Testis (tissue), 3 donors: ENCODE data around the gene ZCCHC2. TPM values are rescaled to one million over a fixed set of nuclear protein-coding genes. Genes with fewer than 3 reads are reported as not detected.

Experiments used
- DNase-seq: peaks from one replicate; pipeline ENCODE4 v3.0.0-alpha.2; 2019
- H3K27ac ChIP-seq, 2 donors: fragments of 200-600 bp; sonication (generic); one replicate each; pipeline ENCODE4 v1.5.1; 2019
- H3K27me3 ChIP-seq: fragments of 200-600 bp; sonication (generic); one replicate; pipeline ENCODE4 v1.5.1; 2019
- H3K36me3 ChIP-seq: fragments of 200-600 bp; sonication (generic); one replicate; pipeline ENCODE4 v1.5.1; 2017; ENCODE audit warnings: low read depth; ENCODE audit errors: missing control alignments
- H3K4me1 ChIP-seq: fragments of 200-600 bp; sonication (generic); one replicate; pipeline ENCODE4 v1.5.1; 2019
- H3K4me3 ChIP-seq, 2 donors: fragments of 200-600 bp; sonication (generic); one replicate each; pipeline ENCODE4 v1.5.1; 2017 to 2019
- H3K9me3 ChIP-seq: fragments of 200-600 bp; sonication (generic); one replicate; pipeline ENCODE4 v1.5.1; 2017
- POLR2A ChIP-seq: fragments of 450-650 bp; IDR thresholded peaks from one replicate; pipeline ENCODE4 v1.6.1; 2017; ENCODE audit warnings: antibody characterized with exemption, mild to moderate bottlenecking, moderate library complexity
- WGBS, 2 donors: methylation state at CpG; one replicate each; pipeline ENCODE4 v1.1.5; 2018; 5-methylcytosine and 5-hydroxymethylcytosine counted together
- intact Hi-C: fragments of 100-400 bp; cut with DNase I; formaldehyde crosslinking; loops from one replicate; pipeline ENCODE4 v1.15.1; 2023; ENCODE audit warnings: low total_unique reads
- polyA plus RNA-seq: library from polyadenylated mRNA; stranded (reverse); fragments of 350-450 nt; fragmentation: Illumina TruSeq; extraction: RNeasy Lipid Tissue Mini Kit (QIAGEN cat#74804); gene quantifications from one replicate; pipeline ENCODE4 v1.2.3, GENCODE V29; 2014; ENCODE audit warnings: low read depth, low replicate concordance; ENCODE audit not compliant: insufficient read depth
- total RNA-seq, 2 donors: library from RNA; depleted of rRNA; stranded (reverse); fragments of >200 nt; gene quantifications; one replicate each; pipeline ENCODE4 v1.2.3, GENCODE V29; 2016
- TF ChIP-seq, protein P1 (sequence below), 3 experiments: fragments of 450-650 bp in 2 of 3; fragments of 200-600 bp in 1 of 3; sonication (generic) in 1 of 3; IDR thresholded peaks; one replicate each; pipeline ENCODE4 v1.5.1; 2016 to 2019; ENCODE audit warnings: antibody characterized with exemption in 3 of 3, mild to moderate bottlenecking in 2 of 3, moderate library complexity in 1 of 3

Gene ZCCHC2
- total and polyA plus RNA-seq, 3 donors from 2014 or later = 46.2 to 56.9 (median 51.6) TPM

DNA sequence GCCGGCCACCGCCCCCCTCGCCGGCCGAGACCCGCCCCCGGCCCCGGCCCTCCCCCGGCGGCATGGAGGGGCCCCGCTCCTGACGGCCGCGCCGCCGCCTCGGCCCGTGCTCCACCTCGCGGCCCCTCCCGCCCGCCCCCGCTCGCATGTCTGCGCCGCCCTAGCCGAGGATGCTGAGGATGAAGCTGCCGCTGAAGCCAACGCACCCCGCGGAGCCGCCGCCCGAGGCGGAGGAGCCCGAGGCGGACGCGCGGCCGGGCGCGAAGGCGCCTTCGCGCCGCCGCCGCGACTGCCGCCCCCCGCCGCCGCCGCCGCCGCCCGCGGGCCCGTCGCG lies 397 bp downstream of the ZCCHC2 start:
- no peak for DNase-seq
- Histone ChIP-seq H3K4me1 (peaks cover 16% of the 10 kb centered on the region), H3K36me3 (no peaks in the 10 kb centered on the region), H3K27me3 (no peaks in the 10 kb centered on the region), H3K9me3 (no peaks in the 10 kb centered on the region), H3K4me3 (peak overlapping the region; percentile 74 to 96), H3K27ac (peak overlapping the region; percentile 89 to 97)
- TF ChIP-seq, protein P1, sequence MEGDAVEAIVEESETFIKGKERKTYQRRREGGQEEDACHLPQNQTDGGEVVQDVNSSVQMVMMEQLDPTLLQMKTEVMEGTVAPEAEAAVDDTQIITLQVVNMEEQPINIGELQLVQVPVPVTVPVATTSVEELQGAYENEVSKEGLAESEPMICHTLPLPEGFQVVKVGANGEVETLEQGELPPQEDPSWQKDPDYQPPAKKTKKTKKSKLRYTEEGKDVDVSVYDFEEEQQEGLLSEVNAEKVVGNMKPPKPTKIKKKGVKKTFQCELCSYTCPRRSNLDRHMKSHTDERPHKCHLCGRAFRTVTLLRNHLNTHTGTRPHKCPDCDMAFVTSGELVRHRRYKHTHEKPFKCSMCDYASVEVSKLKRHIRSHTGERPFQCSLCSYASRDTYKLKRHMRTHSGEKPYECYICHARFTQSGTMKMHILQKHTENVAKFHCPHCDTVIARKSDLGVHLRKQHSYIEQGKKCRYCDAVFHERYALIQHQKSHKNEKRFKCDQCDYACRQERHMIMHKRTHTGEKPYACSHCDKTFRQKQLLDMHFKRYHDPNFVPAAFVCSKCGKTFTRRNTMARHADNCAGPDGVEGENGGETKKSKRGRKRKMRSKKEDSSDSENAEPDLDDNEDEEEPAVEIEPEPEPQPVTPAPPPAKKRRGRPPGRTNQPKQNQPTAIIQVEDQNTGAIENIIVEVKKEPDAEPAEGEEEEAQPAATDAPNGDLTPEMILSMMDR (IDR thresholded peaks at IDR 0.05) = no peak
- no peak for TF ChIP-seq POLR2A
- intact Hi-C loops = no loop called here
- 0% methylated on average over 9 of the region's 62 CpGs; no CpG with 5 or more reads in 1 of the 2 donors for WGBS, 2 donors

DNA sequence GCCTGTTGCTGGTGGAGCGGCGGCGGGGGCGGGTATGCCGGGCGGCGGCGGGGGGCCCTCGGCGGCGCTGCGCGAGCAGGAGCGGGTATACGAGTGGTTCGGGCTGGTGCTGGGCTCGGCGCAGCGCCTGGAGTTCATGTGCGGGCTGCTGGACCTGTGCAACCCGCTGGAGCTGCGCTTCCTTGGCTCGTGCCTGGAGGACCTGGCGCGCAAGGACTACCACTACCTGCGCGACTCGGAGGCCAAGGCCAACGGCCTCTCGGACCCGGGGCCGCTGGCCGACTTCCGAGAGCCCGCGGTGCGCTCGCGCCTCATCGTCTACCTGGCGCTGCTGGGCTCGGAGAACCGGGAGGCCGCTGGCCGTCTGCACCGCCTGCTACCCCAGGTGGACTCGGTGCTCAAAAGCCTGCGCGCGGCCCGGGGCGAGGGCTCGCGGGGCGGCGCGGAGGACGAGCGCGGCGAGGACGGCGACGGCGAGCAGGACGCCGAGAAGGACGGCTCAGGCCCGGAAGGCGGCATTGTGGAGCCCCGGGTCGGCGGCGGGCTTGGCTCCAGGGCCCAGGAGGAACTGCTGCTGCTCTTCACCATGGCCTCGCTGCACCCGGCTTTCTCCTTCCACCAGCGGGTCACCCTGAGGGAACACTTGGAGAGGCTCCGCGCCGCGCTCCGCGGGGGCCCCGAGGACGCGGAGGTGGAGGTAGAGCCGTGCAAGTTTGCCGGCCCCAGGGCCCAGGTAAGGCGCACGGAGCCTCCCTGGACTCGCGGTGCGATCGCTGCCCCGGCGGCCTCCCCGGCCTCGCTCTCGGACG lies 1.0 kb downstream of the ZCCHC2 start:
- peak overlapping the region; percentile 96 to 97 for H3K27ac ChIP-seq
- 0 to 2% methylated on average over 13 to 55 of the region's 100 CpGs for WGBS, 2 donors
- intact Hi-C loops = no loop called here

DNA sequence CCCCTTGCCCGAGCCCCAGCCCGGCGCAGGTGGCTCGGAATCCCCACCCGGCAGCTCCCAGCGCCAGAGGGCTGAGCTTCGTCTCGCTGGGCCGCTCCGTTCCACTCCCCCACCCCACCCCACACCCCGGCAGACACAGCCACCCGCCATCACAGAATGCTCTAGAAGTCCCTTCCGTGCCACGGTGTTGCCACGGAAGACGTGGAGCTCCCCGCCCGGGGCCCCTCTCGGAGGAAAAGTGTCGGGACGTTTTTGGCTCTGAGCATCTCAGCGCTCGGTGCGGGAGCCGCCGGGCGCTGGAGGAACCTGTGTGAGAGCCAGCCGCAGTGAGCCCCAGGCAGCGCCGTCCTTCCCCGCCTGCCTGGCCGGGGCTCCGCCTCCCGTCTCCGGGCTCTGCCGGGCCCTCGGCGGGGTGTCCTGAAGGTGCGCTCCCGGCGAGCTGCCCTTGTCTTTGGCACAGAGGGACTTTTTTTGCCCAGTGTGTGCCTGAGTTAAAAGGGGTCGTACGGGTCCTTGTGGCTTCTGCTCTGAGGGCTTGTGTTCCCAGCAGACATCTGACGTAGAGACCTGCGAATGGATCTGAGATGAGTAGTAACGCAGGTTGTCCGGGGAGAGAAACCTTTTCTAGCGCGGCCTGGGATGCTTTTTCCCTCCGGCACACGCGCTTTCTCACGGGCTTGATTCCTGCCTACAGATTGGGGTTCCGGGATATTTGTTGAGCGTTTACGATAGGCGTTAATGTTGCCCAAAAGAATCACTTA lies 1.8 kb downstream of the ZCCHC2 start:
- DNase-seq = peak; percentile 71
- Histone ChIP-seq H3K36me3 (no peaks in the 10 kb centered on the region), H3K9me3 (no peaks in the 10 kb centered on the region), H3K27me3 (no peaks in the 10 kb centered on the region), H3K27ac (peak overlapping the region; percentile 96 to 97), H3K4me3 (peak overlapping the region; percentile 74 to 86), H3K4me1 (peaks cover 16% of the 10 kb centered on the region)
- intact Hi-C loops = no loop called here
- TF ChIP-seq POLR2A = no peak
- TF ChIP-seq, protein P1 (IDR thresholded peaks at IDR 0.05) = no peak
- 2 to 8% methylated on average over 15 to 27 of the region's 57 CpGs for WGBS, 2 donors

More for the DNA sequence above, 1.0 kb downstream of the ZCCHC2 start:
- no peak for TF ChIP-seq POLR2A
- TF ChIP-seq, protein P1 (IDR thresholded peaks at IDR 0.05) = no peak
- H3K36me3 ChIP-seq = no peaks in the 10 kb centered on the region
- peaks cover 16% of the 10 kb centered on the region for H3K4me1 ChIP-seq
- H3K9me3 ChIP-seq = no peaks in the 10 kb centered on the region
- H3K27me3 ChIP-seq = no peaks in the 10 kb centered on the region
- peak; percentile 61 for DNase-seq
- H3K4me3 ChIP-seq = peak overlapping the region; percentile 74 to 86

DNA sequence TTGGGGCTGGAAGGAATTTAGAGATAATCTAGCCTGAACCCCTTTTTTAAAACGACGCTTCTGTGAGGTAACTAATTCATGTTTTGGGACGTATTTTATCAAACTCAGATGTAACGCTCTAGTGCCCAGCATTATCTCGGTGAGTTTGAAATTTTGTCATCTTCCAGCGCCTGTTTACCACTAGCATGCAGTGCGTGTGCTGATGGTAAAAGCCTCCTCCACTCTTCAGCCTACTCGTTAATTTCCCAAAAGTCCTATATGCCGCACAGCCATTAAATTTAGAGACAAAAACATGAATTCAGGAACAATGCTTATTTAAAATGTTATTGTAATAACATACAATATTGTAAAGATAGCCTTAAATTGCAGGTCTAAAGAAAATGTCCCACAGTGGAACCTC lies 2.8 kb downstream of the ZCCHC2 start:
- Histone ChIP-seq H3K4me3 (peak overlapping the region; percentile 81 to 91), H3K4me1 (peaks cover 20% of the 10 kb centered on the region), H3K9me3 (no peaks in the 10 kb centered on the region), H3K27me3 (no peaks in the 10 kb centered on the region), H3K36me3 (no peaks in the 10 kb centered on the region), H3K27ac (peak overlapping the region; percentile 93 to 97)
- 43 to 49% methylated on average over 9 of the region's 9 CpGs for WGBS, 2 donors
- intact Hi-C loops = no loop called here
- no peak for TF ChIP-seq POLR2A
- TF ChIP-seq, protein P1 (IDR thresholded peaks at IDR 0.05) = no peak
- no peak for DNase-seq
